HepG2 (cell line): ENCODE results near the gene PGC. TPM values are rescaled to one million over a fixed set of nuclear protein-coding genes. Genes with fewer than 3 reads are reported as not detected.

Experiments used
- ATAD3A ChIP-seq: sonication (generic); formaldehyde crosslinking; IDR thresholded peaks from 2 replicates; pipeline ENCODE4 v1.4.0; 2020; ENCODE audit warnings: missing genetic modification reagents
- ATF1 ChIP-seq: IDR thresholded peaks from 2 replicates; pipeline ENCODE4 v1.6.1; 2016; ENCODE audit warnings: mild to moderate bottlenecking, control low read depth
- CTCF ChIP-seq: sonication (generic); formaldehyde crosslinking; IDR thresholded peaks from 2 replicates; pipeline ENCODE4 v1.5.0; 2020; ENCODE audit warnings: mild to moderate bottlenecking, missing genetic modification reagents, moderate library complexity
- FOXO1 ChIP-seq: sonication (generic); formaldehyde crosslinking; IDR thresholded peaks from 2 replicates; pipeline ENCODE4 v1.4.0; 2020; ENCODE audit warnings: missing genetic modification reagents
- GATAD1 ChIP-seq: IDR thresholded peaks from 2 replicates; pipeline ENCODE4 v1.6.1; 2016; ENCODE audit warnings: missing genetic modification reagents, missing compliant biosample characterization
- HMG20A ChIP-seq: IDR thresholded peaks from 2 replicates; pipeline ENCODE4 v1.6.1; 2016; ENCODE audit warnings: borderline replicate concordance
- IRF2 ChIP-seq: IDR thresholded peaks from 2 replicates; pipeline ENCODE4 v1.6.1; 2018; ENCODE audit warnings: missing genetic modification reagents, missing compliant biosample characterization
- KDM2A ChIP-seq: sonication (generic); formaldehyde crosslinking; IDR thresholded peaks from 2 replicates; pipeline ENCODE4 v1.4.0; 2020; ENCODE audit warnings: low read depth, missing genetic modification reagents, borderline replicate concordance
- KLF11 ChIP-seq: IDR thresholded peaks from 2 replicates; pipeline ENCODE4 v1.6.1; 2016; ENCODE audit warnings: missing compliant biosample characterization
- MTA1 ChIP-seq: sonication (generic); formaldehyde crosslinking; IDR thresholded peaks from 2 replicates; pipeline ENCODE4 v1.4.0; 2020; ENCODE audit warnings: missing genetic modification reagents, mild to moderate bottlenecking, borderline replicate concordance
- MYC ChIP-seq: sonication (generic); formaldehyde crosslinking; IDR thresholded peaks from 2 replicates; pipeline ENCODE4 v1.9.0; 2021; ENCODE audit warnings: missing genetic modification reagents, borderline replicate concordance
- MYPOP ChIP-seq: sonication (generic); formaldehyde crosslinking; IDR thresholded peaks from 2 replicates; pipeline ENCODE4 v1.8.1; 2023; ENCODE audit warnings: mild to moderate bottlenecking, moderate library complexity, missing genetic modification reagents
- NR0B2 ChIP-seq: sonication (generic); formaldehyde crosslinking; IDR thresholded peaks from 2 replicates; pipeline ENCODE4 v1.4.0; 2020; ENCODE audit warnings: mild to moderate bottlenecking, missing genetic modification reagents
- NR2F1 ChIP-seq, 2 experiments: fragments of 450-650 bp in 1 of 2; formaldehyde crosslinking in 1 of 2; IDR thresholded peaks; 2 replicates each; pipeline versions ENCODE4 v1.5.0 to v1.6.1; 2016 to 2020; ENCODE audit warnings: mild to moderate bottlenecking in 1 of 2, missing compliant biosample characterization in 1 of 2, missing genetic modification reagents in 1 of 2, moderate library complexity in 1 of 2
- SIX4 ChIP-seq: sonication (generic); formaldehyde crosslinking; IDR thresholded peaks from 2 replicates; pipeline ENCODE4 v1.4.0; 2020; ENCODE audit warnings: missing genetic modification reagents
- SMAD9 ChIP-seq: sonication (generic); formaldehyde crosslinking; IDR thresholded peaks from 2 replicates; pipeline ENCODE4 v1.5.1; 2020; ENCODE audit warnings: mild to moderate bottlenecking, missing genetic modification reagents
- TOPORS ChIP-seq: sonication (generic); formaldehyde crosslinking; IDR thresholded peaks from 2 replicates; pipeline ENCODE4 v1.8.0; 2023; ENCODE audit warnings: mild to moderate bottlenecking, missing genetic modification reagents
- ZBTB39 ChIP-seq: sonication (generic); formaldehyde crosslinking; IDR thresholded peaks from 2 replicates; pipeline ENCODE4 v1.5.0; 2020; ENCODE audit warnings: missing genetic modification reagents
- ZNF180 ChIP-seq: sonication (generic); formaldehyde crosslinking; IDR thresholded peaks from 2 replicates; pipeline ENCODE4 v1.4.0; 2020; ENCODE audit warnings: low read depth, missing genetic modification reagents, borderline replicate concordance
- ZNF350 ChIP-seq: sonication (generic); formaldehyde crosslinking; IDR thresholded peaks from 2 replicates; pipeline ENCODE4 v1.4.0; 2020; ENCODE audit warnings: mild to moderate bottlenecking, low read depth, missing genetic modification reagents, borderline replicate concordance
- ZNF484 ChIP-seq: sonication (generic); formaldehyde crosslinking; IDR thresholded peaks from 2 replicates; pipeline ENCODE4 v1.5.1; 2020; ENCODE audit warnings: mild to moderate bottlenecking, low read depth, missing genetic modification reagents, borderline replicate concordance
- ZNF510 ChIP-seq: sonication (generic); formaldehyde crosslinking; IDR thresholded peaks from 2 replicates; pipeline ENCODE4 v1.4.0; 2020; ENCODE audit warnings: low read depth, mild to moderate bottlenecking, missing genetic modification reagents
- ZNF704 ChIP-seq: sonication (generic); formaldehyde crosslinking; IDR thresholded peaks from 2 replicates; pipeline ENCODE4 v1.8.1; 2023; ENCODE audit warnings: mild to moderate bottlenecking, inconsistent platforms, moderate library complexity, missing genetic modification reagents, borderline replicate concordance
- polyA plus RNA-seq, 8 experiments: library from polyadenylated mRNA; depleted of rRNA in 3 of 8; stranded (reverse) in 7 of 8; unstranded in 1 of 8; fragments of >200 nt; fragmentation: Illumina TruSeq in 4 of 8; extraction: Trizol in 4 of 8; gene quantifications; 2 replicates each; pipeline versions ENCODE4 v1.2.1 to v1.2.3, GENCODE V29; 2011 to 2016; ENCODE audit warnings: low read depth in 4 of 8, missing spikeins in 1 of 8, mixed read lengths in 1 of 8; ENCODE audit not compliant: insufficient read depth in 1 of 8
- total RNA-seq, 5 experiments: library from RNA; depleted of rRNA; stranded (reverse); fragments of >200 nt; fragmentation: Illumina TruSeq; extraction: Trizol; gene quantifications; 2 replicates each; pipeline ENCODE4 v1.2.3, GENCODE V29; 2016; ENCODE audit warnings: low read depth in 1 of 5

Gene PGC
- total and polyA plus RNA-seq, 2 of the 13 experiments (the other 11 are each of a cell fraction or from before 2014, with no cell fraction given): 426 to 502 TPM

GRCh38 chr6:41733707-41734665, 13.2 kb downstream of the PGC start (continued):
- TF ChIP-seq KDM2A (CRISPR knock-in tag): no peak
- no peak for TF ChIP-seq SMAD9 (CRISPR knock-in tag)
- peak; percentile 86 for TF ChIP-seq MYPOP
- no peak for TF ChIP-seq ZNF704 (CRISPR knock-in tag)
- no peak for TF ChIP-seq NR2F1 (CRISPR knock-in tag; IDR thresholded peaks at IDR 0.05)
- no peak for TF ChIP-seq ATAD3A (CRISPR knock-in tag)
- TF ChIP-seq MTA1 (CRISPR knock-in tag): no peak
- TF ChIP-seq FOXO1 (CRISPR knock-in tag): peak; percentile 36; the same call in 1 of the 2 replicates
- no peak for TF ChIP-seq SIX4 (CRISPR knock-in tag)
- TF ChIP-seq IRF2: 0 out of 2 replicates have a peak, but pooled peaks have one; percentile 28
- no peak for TF ChIP-seq HMG20A
- TF ChIP-seq MYC (CRISPR knock-in tag): peak; percentile 21; the same call in 1 of the 2 replicates
- TF ChIP-seq ZNF484 (CRISPR knock-in tag): no peak
- TF ChIP-seq ATF1: no peak
- TF ChIP-seq NR0B2 (CRISPR knock-in tag): no peak
- peak; percentile 19; the same call in 1 of the 2 replicates for TF ChIP-seq CTCF (CRISPR knock-in tag)
- no peak for TF ChIP-seq GATAD1 (CRISPR knock-in tag)
- TF ChIP-seq ZBTB39 (CRISPR knock-in tag): no peak
- peak; percentile 85 for TF ChIP-seq ZNF350 (CRISPR knock-in tag)
- no peak for TF ChIP-seq ZNF180 (CRISPR knock-in tag)
- no peak for TF ChIP-seq TOPORS (CRISPR knock-in tag)
- TF ChIP-seq KLF11: no peak
- TF ChIP-seq ZNF510 (CRISPR knock-in tag): 0 out of 2 replicates have a peak, but pooled peaks have one; percentile 41
